HG02642 (cell line): Measurements from ENCODE around the gene ITM2B.
"Not testable (repeated sequence)": the region's sequence is repeated elsewhere in the genome, so short reads cannot be mapped to it uniquely, and the experiment has no call there.

Experiments
- ATAC-seq: cut with Tn5 transposase; IDR thresholded peaks from one replicate; pipeline ENCODE4 v1.9.1; 2021; ENCODE audit warnings: mild to moderate bottlenecking; ENCODE audit not compliant: unreplicated experiment, poor library complexity

Gene ITM2B

GRCh38 chr13:48222358-48223301 is 10.4 kb upstream of the ITM2B start:
- ATAC-seq: no peak

GRCh38 chr13:48224701-48225100 is 8.3 kb upstream of the ITM2B start:
- no peak for ATAC-seq

GRCh38 chr13:48230541-48230940 is 2.5 kb upstream of the ITM2B start:
- ATAC-seq: no peak

GRCh38 chr13:48231080-48231479 is 1.9 kb upstream of the ITM2B start:
- ATAC-seq: no peak

GRCh38 chr13:48231933-48232332 is 1.1 kb upstream of the ITM2B start:
- no peak for ATAC-seq

GRCh38 chr13:48232420-48233045 is 473 bp upstream of the ITM2B start:
- no peak for ATAC-seq

GRCh38 chr13:48233889-48234488 is 983 bp downstream of the ITM2B start:
- ATAC-seq: peak; percentile 1

- peak; percentile 48 for ATAC-seq
Measured at GRCh38 chr13:48234566-48235340, 1.7 kb downstream of the ITM2B start.

GRCh38 chr13:48235341-48236135 is 2.5 kb downstream of the ITM2B start:
- no peak for ATAC-seq

- ATAC-seq: no peak
Measured at GRCh38 chr13:48236528-48237353, 3.7 kb downstream of the ITM2B start.

- not testable (repeated sequence) for ATAC-seq
Measured at GRCh38 chr13:48239369-48239768, 6.4 kb downstream of the ITM2B start.

GRCh38 chr13:48241651-48242050 is 8.6 kb downstream of the ITM2B start:
- ATAC-seq: no peak

- ATAC-seq: no peak
Measured at GRCh38 chr13:48242677-48243076, 9.7 kb downstream of the ITM2B start.

GRCh38 chr13:48244159-48244558 is 11.2 kb downstream of the ITM2B start:
- ATAC-seq: no peak

GRCh38 chr13:48246102-48246501 is 13.1 kb downstream of the ITM2B start:
- no peak for ATAC-seq

GRCh38 chr13:48249018-48249417 is 16.0 kb downstream of the ITM2B start:
- ATAC-seq: no peak

- ATAC-seq: no peak
Measured at GRCh38 chr13:48251611-48252081, 18.6 kb downstream of the ITM2B start.

- no peak for ATAC-seq
Measured at GRCh38 chr13:48252176-48252575, 19.2 kb downstream of the ITM2B start.

- no peak for ATAC-seq
Measured at GRCh38 chr13:48253849-48254248, 20.8 kb downstream of the ITM2B start.
